Left ventricle myocardium inferior (tissue), 1 donor: ENCODE data around the gene LMCD1. TPM values are rescaled to one million over a fixed set of nuclear protein-coding genes. Genes with fewer than 3 reads are reported as not detected.

Source experiments
- DNase-seq: peaks from one replicate; pipeline ENCODE4 v3.0.0-alpha.2; 2020
- H3K27ac ChIP-seq: fragments of 200-600 bp; replicated peaks from 2 replicates; pipeline ENCODE4 v1.8.0; 2021
- H3K27me3 ChIP-seq: fragments of 200-600 bp; 2 replicates; pipeline ENCODE4 v1.8.0; 2021; ENCODE audit warnings: low read depth
- H3K36me3 ChIP-seq: fragments of 200-600 bp; 2 replicates; pipeline ENCODE4 v1.8.0; 2021
- H3K4me1 ChIP-seq: fragments of 200-600 bp; 2 replicates; pipeline ENCODE4 v1.8.0; 2021
- H3K4me3 ChIP-seq: fragments of 200-600 bp; 2 replicates; pipeline ENCODE4 v1.8.0; 2021; ENCODE audit warnings: mild to moderate bottlenecking, moderate library complexity
- H3K9me3 ChIP-seq: fragments of 200-600 bp; replicated peaks from 2 replicates; pipeline ENCODE4 v1.8.0; 2021
- CTCF ChIP-seq: fragments of 200-600 bp; IDR thresholded peaks from 2 replicates; pipeline ENCODE4 v1.8.0; 2021; ENCODE audit warnings: antibody characterized with exemption, mild to moderate bottlenecking, borderline replicate concordance
- intact Hi-C: fragments of 100-400 bp; cut with micrococcal nuclease; formaldehyde crosslinking; loops from one replicate; pipeline ENCODE4 v1.11.0; 2022
- total RNA-seq: library from RNA; stranded (reverse); fragmentation: NEBNext Ultra II Directional; extraction: Animal tissue kit (Norgen Biotek cat#: 25700); gene quantifications from one replicate; pipeline ENCODE4 v1.2.1, GENCODE V29; 2021
- donor health status: DM: no; HTN: yes; CAD: no; lungs with severe emphysema.

LMCD1 gene
- total RNA-seq, 1 donor from 2014 or later: 72.9 TPM

- intact Hi-C loops: no loop called here
- Histone ChIP-seq H3K27ac (peak overlapping the region; percentile 64), H3K4me1 (peaks cover 56% of the 10 kb centered on the region), H3K9me3 (no peaks in the 10 kb centered on the region), H3K36me3 (peaks cover 38% of the 10 kb centered on the region), H3K4me3 (no peak overlapping the region), H3K27me3 (no peaks in the 10 kb centered on the region)
- no peak for DNase-seq
- TF ChIP-seq CTCF: no peak
Observed at GRCh38 chr3:8574040-8574669, 72.5 kb downstream of the LMCD1 start.

- no peaks in the 10 kb centered on the region for H3K9me3 ChIP-seq
- no peak for DNase-seq
- peaks cover 55% of the 10 kb centered on the region for H3K4me1 ChIP-seq
- H3K27me3 ChIP-seq: no peaks in the 10 kb centered on the region
- no peak for TF ChIP-seq CTCF
- H3K4me3 ChIP-seq: no peak overlapping the region
- intact Hi-C loops: no loop called here
- peaks cover 32% of the 10 kb centered on the region for H3K36me3 ChIP-seq
- peak overlapping the region; percentile 64 for H3K27ac ChIP-seq
Observed at GRCh38 chr3:8574670-8575322, 73.2 kb downstream of the LMCD1 start.

- no peak for DNase-seq
- Histone ChIP-seq H3K4me1 (peaks cover 49% of the 10 kb centered on the region), H3K36me3 (peaks cover 26% of the 10 kb centered on the region), H3K4me3 (no peak overlapping the region), H3K9me3 (no peaks in the 10 kb centered on the region), H3K27me3 (no peaks in the 10 kb centered on the region), H3K27ac (peak overlapping the region; percentile 64)
- no peak for TF ChIP-seq CTCF
- intact Hi-C loops: no loop called here
Observed at GRCh38 chr3:8575364-8576104, 73.9 kb downstream of the LMCD1 start.

GRCh38 chr3:8576436-8576835 is 74.8 kb downstream of the LMCD1 start:
- no peaks in the 10 kb centered on the region for H3K9me3 ChIP-seq
- peaks cover 24% of the 10 kb centered on the region for H3K36me3 ChIP-seq
- peaks cover 40% of the 10 kb centered on the region for H3K4me1 ChIP-seq
- no peak for DNase-seq
- H3K27ac ChIP-seq: no peak overlapping the region
- H3K27me3 ChIP-seq: no peaks in the 10 kb centered on the region
- no peak for TF ChIP-seq CTCF
- intact Hi-C loops: no loop called here
- no peak overlapping the region for H3K4me3 ChIP-seq

- Histone ChIP-seq H3K9me3 (no peaks in the 10 kb centered on the region), H3K4me3 (no peak overlapping the region), H3K36me3 (peaks cover 18% of the 10 kb centered on the region), H3K27ac (no peak overlapping the region), H3K4me1 (peaks cover 34% of the 10 kb centered on the region), H3K27me3 (no peaks in the 10 kb centered on the region)
- intact Hi-C loops: no loop called here
- no peak for TF ChIP-seq CTCF
- no peak for DNase-seq
Observed at GRCh38 chr3:8576841-8577571, 75.4 kb downstream of the LMCD1 start.
